Vagina (tissue), 2 donors: ENCODE results near the gene GRK1. TPM values are rescaled to one million over a fixed set of nuclear protein-coding genes. Genes with fewer than 3 reads are reported as not detected.
"Not testable (repeated sequence)": the region's sequence is repeated elsewhere in the genome, so short reads cannot be mapped to it uniquely, and the experiment has no call there.

Source experiments
- DNase-seq, 2 donors: peaks; one replicate each; pipeline ENCODE4 v3.0.0-alpha.2; 2017; ENCODE audit errors: extremely low spot score in 2 of 2
- H3K27ac ChIP-seq: fragments of 200-600 bp; sonication (generic); one replicate; pipeline ENCODE4 v1.5.1; 2019
- H3K27me3 ChIP-seq: fragments of 200-600 bp; sonication (generic); one replicate; pipeline ENCODE4 v1.5.1; 2019
- H3K36me3 ChIP-seq, 2 donors: fragments of 200-600 bp; sonication (generic); one replicate each; pipeline ENCODE4 v1.5.1; 2017 to 2019
- H3K4me1 ChIP-seq: fragments of 200-600 bp; sonication (generic); one replicate; pipeline ENCODE4 v1.5.1; 2019
- H3K4me3 ChIP-seq, 2 donors: fragments of 200-600 bp; sonication (generic); 1 replicate in 1 of 2; 2 replicates in 1 of 2; pipeline ENCODE4 v1.5.1; 2016 to 2019
- H3K9me3 ChIP-seq: fragments of 200-600 bp; sonication (generic); one replicate; pipeline ENCODE4 v1.5.1; 2019
- POLR2A ChIP-seq, 2 donors: fragments of 450-650 bp; IDR thresholded peaks; one replicate each; pipeline ENCODE4 v1.6.1; 2017; ENCODE audit warnings: antibody characterized with exemption in 2 of 2, mild to moderate bottlenecking in 2 of 2, moderate library complexity in 2 of 2
- POLR2AphosphoS5 ChIP-seq, 2 donors: sonication (generic); formaldehyde crosslinking; IDR thresholded peaks; one replicate each; pipeline ENCODE4 v1.9.0; 2017; ENCODE audit warnings: antibody characterized with exemption in 2 of 2, mild to moderate bottlenecking in 2 of 2, low read depth in 1 of 2; ENCODE audit not compliant: insufficient read depth in 1 of 2
- intact Hi-C: fragments of 100-400 bp; cut with DNase I; formaldehyde crosslinking; loops from one replicate; pipeline ENCODE4 v1.15.1; 2023
- total RNA-seq: library from RNA; depleted of rRNA; stranded (reverse); fragments of >200 nt; gene quantifications from one replicate; pipeline ENCODE4 v1.2.3, GENCODE V29; 2016
- TF ChIP-seq, protein P1 (sequence below), 3 experiments: fragments of 450-650 bp in 2 of 3; fragments of 200-600 bp in 1 of 3; sonication (generic) in 1 of 3; IDR thresholded peaks; one replicate each; pipeline ENCODE4 v1.5.1; 2017 to 2019; ENCODE audit warnings: antibody characterized with exemption in 3 of 3, mild to moderate bottlenecking in 2 of 3, moderate library complexity in 2 of 3

Gene GRK1
- total RNA-seq, 1 donor from 2014 or later: not detected

DNA sequence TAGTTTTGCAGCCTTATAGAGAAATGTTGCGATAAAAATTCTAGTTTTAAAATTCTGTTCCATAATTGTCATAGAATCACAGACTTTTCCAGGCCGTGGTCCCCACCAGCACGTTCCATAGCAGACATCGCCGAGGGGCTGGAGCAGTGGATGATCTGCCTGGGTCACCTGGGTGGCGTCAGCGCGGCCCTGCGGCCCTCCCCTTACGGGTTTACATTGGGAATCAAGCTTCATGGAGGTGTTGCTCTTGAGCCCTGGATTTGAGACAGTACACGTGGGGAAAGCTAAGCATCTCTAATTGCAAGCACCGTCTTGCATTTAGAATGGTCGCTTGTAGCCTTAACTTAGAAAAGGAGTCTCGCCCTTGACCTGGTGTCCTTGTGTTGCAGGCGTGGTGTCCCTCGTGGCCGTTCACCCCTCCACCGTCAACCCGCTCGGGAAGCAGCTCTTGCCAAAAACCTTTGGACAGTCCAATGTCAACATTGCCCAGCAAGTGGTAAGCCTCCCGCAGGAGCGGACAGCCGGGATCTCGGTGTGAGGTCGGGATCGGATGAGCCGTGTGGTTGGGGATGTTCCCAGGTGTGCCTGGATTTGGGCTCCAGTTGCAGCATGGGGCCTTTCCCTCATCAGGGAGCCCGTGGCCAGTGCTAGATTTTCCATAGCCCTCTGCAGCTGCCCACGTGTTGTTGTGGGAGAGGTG is 44.1 kb upstream of the GRK1 start:
- no peaks in the 10 kb centered on the region for H3K4me1 ChIP-seq
- no peaks in the 10 kb centered on the region for H3K36me3 ChIP-seq
- no peak overlapping the region for H3K4me3 ChIP-seq
- H3K27ac ChIP-seq: no peak overlapping the region
- no peaks in the 10 kb centered on the region for H3K27me3 ChIP-seq
- TF ChIP-seq, protein P1, sequence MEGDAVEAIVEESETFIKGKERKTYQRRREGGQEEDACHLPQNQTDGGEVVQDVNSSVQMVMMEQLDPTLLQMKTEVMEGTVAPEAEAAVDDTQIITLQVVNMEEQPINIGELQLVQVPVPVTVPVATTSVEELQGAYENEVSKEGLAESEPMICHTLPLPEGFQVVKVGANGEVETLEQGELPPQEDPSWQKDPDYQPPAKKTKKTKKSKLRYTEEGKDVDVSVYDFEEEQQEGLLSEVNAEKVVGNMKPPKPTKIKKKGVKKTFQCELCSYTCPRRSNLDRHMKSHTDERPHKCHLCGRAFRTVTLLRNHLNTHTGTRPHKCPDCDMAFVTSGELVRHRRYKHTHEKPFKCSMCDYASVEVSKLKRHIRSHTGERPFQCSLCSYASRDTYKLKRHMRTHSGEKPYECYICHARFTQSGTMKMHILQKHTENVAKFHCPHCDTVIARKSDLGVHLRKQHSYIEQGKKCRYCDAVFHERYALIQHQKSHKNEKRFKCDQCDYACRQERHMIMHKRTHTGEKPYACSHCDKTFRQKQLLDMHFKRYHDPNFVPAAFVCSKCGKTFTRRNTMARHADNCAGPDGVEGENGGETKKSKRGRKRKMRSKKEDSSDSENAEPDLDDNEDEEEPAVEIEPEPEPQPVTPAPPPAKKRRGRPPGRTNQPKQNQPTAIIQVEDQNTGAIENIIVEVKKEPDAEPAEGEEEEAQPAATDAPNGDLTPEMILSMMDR (IDR thresholded peaks at IDR 0.05): no peak
- TF ChIP-seq POLR2AphosphoS5 (IDR thresholded peaks at IDR 0.05; ENCODE audit: insufficient read depth in 1 of 2, low read depth in 1 of 2): no peak
- TF ChIP-seq POLR2A (IDR thresholded peaks at IDR 0.05): no peak
- DNase-seq: no peak
- no peaks in the 10 kb centered on the region for H3K9me3 ChIP-seq
- intact Hi-C loops: no loop called here

DNA sequence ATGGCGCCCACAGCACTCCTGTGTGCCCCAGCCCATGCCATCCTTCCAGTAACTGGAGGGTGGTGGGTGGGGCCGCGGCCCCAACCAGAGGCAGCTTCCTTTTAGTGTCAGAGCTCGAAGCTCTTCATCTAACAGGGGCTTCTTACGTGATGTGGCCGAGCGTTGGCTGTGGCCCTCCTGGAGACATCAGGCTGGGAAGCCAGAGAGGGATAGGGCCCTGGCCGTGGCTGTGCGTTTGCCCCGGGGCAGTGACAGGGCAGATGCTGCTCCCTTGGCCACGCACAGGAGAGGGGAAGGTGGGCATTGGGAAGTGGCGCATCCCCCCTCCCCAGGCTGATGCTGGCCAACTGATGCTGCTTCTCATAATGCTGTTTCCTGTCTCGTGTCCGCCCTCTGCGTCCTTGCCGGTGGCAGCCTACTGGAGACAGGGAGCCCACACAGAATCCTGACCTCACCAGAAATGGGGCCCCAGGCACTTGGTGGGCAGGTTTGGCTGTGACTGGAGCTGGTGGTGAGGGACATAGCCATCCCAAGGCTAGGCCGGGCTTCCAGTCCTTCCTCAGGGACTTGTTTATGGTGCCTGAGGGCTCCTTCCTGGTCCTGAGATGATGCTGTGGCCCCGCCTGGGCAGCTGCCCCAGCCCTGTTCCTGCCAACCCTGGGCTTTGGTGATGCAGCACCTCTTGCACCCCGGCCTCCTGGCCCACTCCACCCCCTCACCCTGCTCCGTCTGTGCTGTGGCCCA is 43.4 kb upstream of the GRK1 start:
- H3K27me3 ChIP-seq: no peaks in the 10 kb centered on the region
- TF ChIP-seq POLR2A (IDR thresholded peaks at IDR 0.05): no peak
- TF ChIP-seq, protein P1 (IDR thresholded peaks at IDR 0.05): no peak
- TF ChIP-seq POLR2AphosphoS5 (IDR thresholded peaks at IDR 0.05; ENCODE audit: insufficient read depth in 1 of 2, low read depth in 1 of 2): no peak

DNA sequence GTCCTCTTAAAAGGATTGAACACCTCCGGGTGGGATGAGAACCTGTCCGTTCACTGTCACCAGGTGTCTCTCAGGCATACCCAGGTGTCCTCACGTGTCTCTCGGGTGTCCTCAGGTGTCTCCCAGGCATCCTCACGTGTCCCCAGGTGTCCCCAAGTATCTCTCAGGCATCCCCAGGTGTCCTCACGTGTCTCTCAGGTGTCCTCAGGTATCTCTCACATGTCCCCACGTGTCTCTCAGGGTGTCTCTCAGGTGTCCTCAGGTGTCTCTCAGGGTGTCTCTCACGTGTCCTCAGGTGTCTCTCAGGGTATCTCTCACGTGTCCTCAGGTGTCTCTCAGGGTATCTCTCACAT is 42.8 kb upstream of the GRK1 start:
- Histone ChIP-seq H3K9me3 (no peaks in the 10 kb centered on the region), H3K27me3 (no peaks in the 10 kb centered on the region), H3K36me3 (no peaks in the 10 kb centered on the region), H3K4me3 (no peak overlapping the region), H3K4me1 (no peaks in the 10 kb centered on the region), H3K27ac (no peak overlapping the region)
- TF ChIP-seq, protein P1 (IDR thresholded peaks at IDR 0.05): no peak
- TF ChIP-seq POLR2AphosphoS5 (IDR thresholded peaks at IDR 0.05; ENCODE audit: insufficient read depth in 1 of 2, low read depth in 1 of 2): no peak
- no peak for TF ChIP-seq POLR2A (IDR thresholded peaks at IDR 0.05)
- intact Hi-C loops: no loop called here
- DNase-seq: no peak

More for the DNA sequence above, 43.4 kb upstream of the GRK1 start:
- no peaks in the 10 kb centered on the region for H3K4me1 ChIP-seq
- no peak for DNase-seq
- no peak overlapping the region for H3K4me3 ChIP-seq
- no peaks in the 10 kb centered on the region for H3K36me3 ChIP-seq
- H3K27ac ChIP-seq: no peak overlapping the region
- intact Hi-C loops: no loop called here
- no peaks in the 10 kb centered on the region for H3K9me3 ChIP-seq

GRCh38 chr13:113624640-113625304 is 42.2 kb upstream of the GRK1 start:
- H3K4me1 ChIP-seq, intact Hi-C loops, H3K4me3 ChIP-seq, H3K9me3 ChIP-seq, H3K27ac ChIP-seq, DNase-seq, H3K27me3 ChIP-seq, H3K36me3 ChIP-seq: not testable (repeated sequence)

DNA sequence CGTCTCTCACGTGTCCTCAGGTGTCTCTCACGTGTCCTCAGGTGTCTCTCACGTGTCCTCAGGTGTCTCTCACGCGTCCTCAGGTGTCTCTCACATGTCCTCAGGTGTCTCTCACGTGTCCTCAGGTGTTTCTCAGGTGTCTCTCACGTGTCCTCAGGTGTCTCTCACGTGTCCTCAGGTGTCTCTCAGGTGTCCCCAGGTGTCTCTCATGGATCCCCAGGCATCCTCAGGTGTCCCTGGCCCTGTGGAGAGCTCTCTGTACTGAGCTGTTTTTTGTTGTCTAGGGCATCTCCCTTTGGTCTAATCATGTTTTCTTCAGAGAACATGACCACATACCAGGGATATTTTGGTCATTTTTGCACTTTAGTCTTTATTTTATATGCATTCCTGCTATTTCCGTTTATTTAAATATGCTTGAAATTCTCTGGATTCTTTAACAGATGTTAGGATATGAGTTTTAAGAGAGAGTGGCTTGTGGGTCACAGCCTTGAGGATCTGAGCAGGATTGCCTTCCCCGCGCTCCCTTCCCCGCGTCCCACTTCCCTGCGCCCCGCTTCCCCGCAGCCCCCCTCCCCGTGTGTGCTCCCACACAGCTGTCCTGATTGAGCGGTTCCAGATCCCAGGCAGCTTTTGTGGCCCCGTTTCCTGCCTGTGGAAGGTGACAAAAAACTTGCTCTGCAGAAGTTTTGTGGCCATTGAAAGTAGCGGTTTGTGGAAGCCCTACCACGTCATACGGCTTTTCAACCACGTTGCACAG is 40.9 kb upstream of the GRK1 start:
- TF ChIP-seq, protein P1 (IDR thresholded peaks at IDR 0.05): no peak
- no peak for TF ChIP-seq POLR2AphosphoS5 (IDR thresholded peaks at IDR 0.05; ENCODE audit: insufficient read depth in 1 of 2, low read depth in 1 of 2)
- TF ChIP-seq POLR2A (IDR thresholded peaks at IDR 0.05): no peak

More for the DNA sequence above, 40.9 kb upstream of the GRK1 start:
- Histone ChIP-seq H3K4me3 (no peak overlapping the region), H3K27me3 (no peaks in the 10 kb centered on the region), H3K9me3 (no peaks in the 10 kb centered on the region), H3K4me1 (no peaks in the 10 kb centered on the region), H3K27ac (no peak overlapping the region), H3K36me3 (no peaks in the 10 kb centered on the region)
- intact Hi-C loops: no loop called here
- no peak for DNase-seq
